Brain microvascular endothelial cell (primary cell): ENCODE data around the gene SYTL2.
"Not testable (repeated sequence)": the region's sequence is repeated elsewhere in the genome, so short reads cannot be mapped to it uniquely, and the experiment has no call there.

Source experiments
- DNase-seq: peaks from one replicate; pipeline ENCODE4 v3.0.0-alpha.2; 2020
- H3K27ac ChIP-seq: fragments of 250-450 bp; sonication (Bioruptor Pico); 2 replicates; pipeline ENCODE4 v1.5.1; 2020; ENCODE audit warnings: mild to moderate bottlenecking, moderate library complexity
- H3K27me3 ChIP-seq: fragments of 250-450 bp; sonication (Bioruptor Pico); replicated peaks from 2 replicates; pipeline ENCODE4 v1.5.1; 2020; ENCODE audit warnings: mild to moderate bottlenecking
- H3K36me3 ChIP-seq: fragments of 250-450 bp; sonication (Bioruptor Pico); replicated peaks from 2 replicates; pipeline ENCODE4 v1.5.1; 2020; ENCODE audit warnings: mild to moderate bottlenecking
- H3K4me3 ChIP-seq: 2 replicates; pipeline ENCODE4 v1.5.1; 2011; ENCODE audit warnings: low read depth, mild to moderate bottlenecking, control low read depth, low read length, moderate library complexity
- CTCF ChIP-seq: IDR thresholded peaks from 2 replicates; pipeline ENCODE4 v1.5.1; 2011; ENCODE audit warnings: low read depth, mild to moderate bottlenecking, moderate library complexity, low read length, control low read depth, inconsistent platforms; ENCODE audit errors: missing control alignments
- in situ Hi-C: cut with HindIII; loops from 2 replicates; pipeline ENCODE4 v1.10.0; 2017; ENCODE audit warnings: low sequenced_read_pairs, low pct_ligation_motif_present

The SYTL2 gene

GRCh38 chr11:85787809-85788760 is 22.9 kb downstream of the SYTL2 start:
- no peak for TF ChIP-seq CTCF
- DNase-seq = no peak
- no peak overlapping the region for H3K27ac ChIP-seq

GRCh38 chr11:85787168-85787567 is 23.8 kb downstream of the SYTL2 start:
- no peaks in the 10 kb centered on the region for H3K27me3 ChIP-seq
- no peak overlapping the region for H3K4me3 ChIP-seq
- H3K36me3 ChIP-seq = no peaks in the 10 kb centered on the region
- no peak overlapping the region for H3K27ac ChIP-seq
- DNase-seq = no peak
- in situ Hi-C loops = no loop called here
- no peak for TF ChIP-seq CTCF

More at GRCh38 chr11:85787809-85788760, 22.9 kb downstream of the SYTL2 start:
- no peak overlapping the region for H3K4me3 ChIP-seq
- no peaks in the 10 kb centered on the region for H3K36me3 ChIP-seq
- H3K27me3 ChIP-seq = no peaks in the 10 kb centered on the region
- in situ Hi-C loops = no loop called here

- Histone ChIP-seq H3K4me3 (no peak overlapping the region), H3K27ac (no peak overlapping the region), H3K36me3 (no peaks in the 10 kb centered on the region), H3K27me3 (no peaks in the 10 kb centered on the region)
- in situ Hi-C loops = no loop called here
- TF ChIP-seq CTCF = no peak
- no peak for DNase-seq
Measured at GRCh38 chr11:85784480-85785265, 26.3 kb downstream of the SYTL2 start.

GRCh38 chr11:85783758-85784157 is 27.2 kb downstream of the SYTL2 start:
- Histone ChIP-seq H3K27ac (no peak overlapping the region), H3K27me3 (no peaks in the 10 kb centered on the region), H3K36me3 (no peaks in the 10 kb centered on the region), H3K4me3 (no peak overlapping the region)
- no peak for TF ChIP-seq CTCF
- DNase-seq = no peak
- in situ Hi-C loops = no loop called here

- in situ Hi-C loops, H3K36me3 ChIP-seq, DNase-seq, H3K27me3 ChIP-seq, H3K4me3 ChIP-seq, H3K27ac ChIP-seq: not testable (repeated sequence)
Measured at GRCh38 chr11:85780780-85781517, 30.0 kb downstream of the SYTL2 start.
